Spleen (tissue), 7 donors: Measurements from ENCODE around the gene PLSCR4.

Experiments used
- POLR2A ChIP-seq, 3 donors: fragments of 450-650 bp; IDR thresholded peaks; one replicate each; pipeline ENCODE4 v1.5.1; 2017; ENCODE audit warnings: antibody characterized with exemption in 3 of 3, mild to moderate bottlenecking in 1 of 3
- TF ChIP-seq, protein P1 (sequence below), 11 experiments: fragments of 200-600 bp in 7 of 11; fragments of 450-650 bp in 4 of 11; sonication (generic) in 4 of 11; IDR thresholded peaks in 8 of 11; conservative IDR thresholded peaks in 3 of 11; 1 replicate in 7 of 11; 2 replicates in 4 of 11; pipeline versions ENCODE4 v1.4.0 to v1.8.0; 2016 to 2021; ENCODE audit warnings: antibody characterized with exemption in 11 of 11, inconsistent platforms in 4 of 11, mild to moderate bottlenecking in 1 of 11
- donor health status: DM: no; HTN: no; CAD: no; lungs with moderate emphysema.
- donor health status: DM: no; HTN: no; CAD: no.
- donor health status: DM: no; HTN: no; CAD: no.

DNA sequence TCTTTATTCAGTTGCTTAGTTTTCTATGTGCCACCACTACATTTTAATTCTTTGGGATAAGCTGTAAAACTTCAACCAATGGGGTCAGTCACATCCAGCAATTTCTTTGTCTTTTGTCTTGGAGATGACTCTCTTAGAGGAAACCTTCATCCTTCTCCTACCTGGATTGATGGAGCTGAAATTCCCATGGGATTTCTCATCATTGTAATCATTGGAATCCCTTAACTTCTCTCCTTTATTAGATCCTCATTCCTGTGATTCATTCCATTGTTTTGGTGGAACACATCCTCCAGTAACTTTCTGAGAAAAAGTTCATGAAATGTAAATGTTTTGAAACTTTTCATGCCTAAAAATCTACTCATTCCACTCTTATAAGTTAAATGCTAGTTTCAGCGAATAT is 80.3 kb downstream of the PLSCR4 start:
- TF ChIP-seq, protein P1, sequence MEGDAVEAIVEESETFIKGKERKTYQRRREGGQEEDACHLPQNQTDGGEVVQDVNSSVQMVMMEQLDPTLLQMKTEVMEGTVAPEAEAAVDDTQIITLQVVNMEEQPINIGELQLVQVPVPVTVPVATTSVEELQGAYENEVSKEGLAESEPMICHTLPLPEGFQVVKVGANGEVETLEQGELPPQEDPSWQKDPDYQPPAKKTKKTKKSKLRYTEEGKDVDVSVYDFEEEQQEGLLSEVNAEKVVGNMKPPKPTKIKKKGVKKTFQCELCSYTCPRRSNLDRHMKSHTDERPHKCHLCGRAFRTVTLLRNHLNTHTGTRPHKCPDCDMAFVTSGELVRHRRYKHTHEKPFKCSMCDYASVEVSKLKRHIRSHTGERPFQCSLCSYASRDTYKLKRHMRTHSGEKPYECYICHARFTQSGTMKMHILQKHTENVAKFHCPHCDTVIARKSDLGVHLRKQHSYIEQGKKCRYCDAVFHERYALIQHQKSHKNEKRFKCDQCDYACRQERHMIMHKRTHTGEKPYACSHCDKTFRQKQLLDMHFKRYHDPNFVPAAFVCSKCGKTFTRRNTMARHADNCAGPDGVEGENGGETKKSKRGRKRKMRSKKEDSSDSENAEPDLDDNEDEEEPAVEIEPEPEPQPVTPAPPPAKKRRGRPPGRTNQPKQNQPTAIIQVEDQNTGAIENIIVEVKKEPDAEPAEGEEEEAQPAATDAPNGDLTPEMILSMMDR (IDR thresholded peaks at IDR 0.05 in 8 of 11, conservative IDR thresholded peaks at IDR 0.05 in 3 of 11) = no peak
- TF ChIP-seq POLR2A (IDR thresholded peaks at IDR 0.05) = no peak
